ENCODE results near the gene STK39. TPM values are rescaled to one million over a fixed set of nuclear protein-coding genes. Genes with fewer than 3 reads are reported as not detected.

STK39 gene
- total and polyA plus RNA-seq, 9 donors: 15.2 to 23.2 (median 18.5) TPM

DNA sequence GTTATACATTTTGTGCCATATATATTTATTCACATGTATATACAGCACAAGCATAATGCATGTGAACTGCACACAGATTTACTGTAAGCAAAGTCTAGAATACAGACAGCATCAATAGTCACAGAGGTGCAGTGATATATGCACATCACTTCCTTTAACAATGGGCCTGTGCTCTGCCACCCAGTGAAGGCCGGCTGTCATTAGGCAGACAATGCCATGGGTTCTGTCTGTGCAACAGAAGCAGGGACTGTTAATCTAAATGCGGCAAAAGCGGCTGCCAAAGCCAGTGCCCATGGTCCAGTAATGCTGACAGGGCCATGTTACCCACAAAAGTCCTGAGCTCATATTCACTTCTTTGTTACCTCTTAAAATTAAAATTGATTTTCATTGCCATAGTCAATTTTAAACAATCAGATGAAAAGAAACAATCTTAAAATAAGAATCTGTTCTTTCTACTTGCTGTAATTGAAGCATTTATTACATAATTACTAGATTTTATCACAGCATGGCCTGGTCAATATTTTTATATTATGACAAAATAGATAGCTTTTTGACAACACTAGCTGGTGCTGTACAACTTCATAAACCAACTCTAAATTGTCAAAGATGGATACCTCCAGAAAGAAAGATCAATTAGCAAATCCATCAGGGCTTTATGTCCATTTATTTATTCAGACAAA is 232.0 kb downstream of the STK39 start:
- H3K27ac ChIP-seq (ENCODE audit: low read length): no peak overlapping the region
- 86% methylated on average over 2 of the region's 3 CpGs for WGBS (ENCODE audit: insufficient coverage)
- no peak for DNase-seq
- peaks cover 6% of the 10 kb centered on the region for H3K36me3 ChIP-seq (ENCODE audit: control insufficient read depth, insufficient read depth, low read length)
- H3K4me1 ChIP-seq (ENCODE audit: control insufficient read depth, insufficient read depth, low read length): no peaks in the 10 kb centered on the region
- no peaks in the 10 kb centered on the region for H3K9me3 ChIP-seq (replicated peaks; ENCODE audit: control insufficient read depth, low read depth, low read length)
- H3K4me3 ChIP-seq (ENCODE audit: low read length): no peak overlapping the region
- no peaks in the 10 kb centered on the region for H3K27me3 ChIP-seq (ENCODE audit: control insufficient read depth, insufficient read depth, low read length)

DNA sequence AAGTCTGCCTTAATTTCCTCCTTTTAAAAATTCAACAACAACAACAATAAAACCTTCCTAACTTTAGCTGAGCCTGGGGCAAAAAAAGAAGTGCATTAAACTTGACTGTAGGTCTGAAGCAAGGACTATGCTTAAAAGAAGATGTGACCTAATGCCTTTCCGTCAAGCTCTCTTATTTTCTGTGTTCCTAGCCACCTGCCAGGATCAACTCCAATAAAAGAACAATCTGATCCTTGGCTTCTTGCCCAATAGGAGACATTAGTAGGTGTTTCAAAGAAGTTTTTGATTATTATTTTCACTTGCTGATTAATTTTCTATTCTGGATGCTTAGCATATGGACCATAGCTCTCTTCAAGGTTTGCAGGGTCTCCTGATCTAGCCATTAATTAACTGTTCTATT is 237.5 kb downstream of the STK39 start:
- H3K36me3 ChIP-seq (ENCODE audit: control insufficient read depth, insufficient read depth, low read length): peaks cover 12% of the 10 kb centered on the region
- H3K27ac ChIP-seq (ENCODE audit: low read length): no peak overlapping the region
- H3K4me1 ChIP-seq (ENCODE audit: control insufficient read depth, insufficient read depth, low read length): no peaks in the 10 kb centered on the region
- DNase-seq: no peak
- no peak overlapping the region for H3K4me3 ChIP-seq (ENCODE audit: low read length)
- no CpG with 5 or more reads among the region's 1 CpG for WGBS (ENCODE audit: insufficient coverage)
- H3K27me3 ChIP-seq (ENCODE audit: control insufficient read depth, insufficient read depth, low read length): no peaks in the 10 kb centered on the region
- no peaks in the 10 kb centered on the region for H3K9me3 ChIP-seq (replicated peaks; ENCODE audit: control insufficient read depth, low read depth, low read length)

DNA sequence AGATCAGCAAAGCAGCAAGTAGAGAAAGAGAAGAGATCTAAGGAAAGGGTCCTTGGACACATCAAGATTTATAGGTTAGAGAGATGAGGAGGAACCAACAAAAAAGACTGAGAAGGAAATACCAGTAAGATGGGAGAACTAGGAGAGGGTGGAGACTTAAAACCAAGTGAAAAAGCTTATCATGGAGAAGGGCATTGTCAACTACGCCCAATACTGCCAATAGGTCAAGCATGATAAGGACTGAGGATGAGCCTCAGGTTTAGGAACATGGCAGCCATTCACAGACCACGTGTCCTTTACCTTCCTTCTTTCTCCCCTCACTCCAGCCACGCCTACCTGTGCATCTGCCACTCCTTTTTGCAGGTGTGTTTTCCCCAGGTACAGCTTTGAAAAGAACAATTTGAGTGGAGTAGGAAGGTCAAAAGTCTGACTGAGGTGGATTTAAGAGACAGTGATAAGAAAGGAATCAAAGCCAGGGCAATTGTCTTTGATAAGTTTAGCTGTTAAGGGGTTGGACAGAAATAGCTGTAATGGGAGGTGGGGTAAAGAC is 238.7 kb downstream of the STK39 start:
- H3K4me3 ChIP-seq (ENCODE audit: low read length): no peak overlapping the region
- no peaks in the 10 kb centered on the region for H3K27me3 ChIP-seq (ENCODE audit: control insufficient read depth, insufficient read depth, low read length)
- no peaks in the 10 kb centered on the region for H3K9me3 ChIP-seq (replicated peaks; ENCODE audit: control insufficient read depth, low read depth, low read length)
- H3K27ac ChIP-seq (ENCODE audit: low read length): no peak overlapping the region
- no CpG with 5 or more reads among the region's 3 CpGs for WGBS (ENCODE audit: insufficient coverage)
- no peak for DNase-seq
- no peaks in the 10 kb centered on the region for H3K4me1 ChIP-seq (ENCODE audit: control insufficient read depth, insufficient read depth, low read length)
- H3K36me3 ChIP-seq (ENCODE audit: control insufficient read depth, insufficient read depth, low read length): peaks cover 12% of the 10 kb centered on the region

DNA sequence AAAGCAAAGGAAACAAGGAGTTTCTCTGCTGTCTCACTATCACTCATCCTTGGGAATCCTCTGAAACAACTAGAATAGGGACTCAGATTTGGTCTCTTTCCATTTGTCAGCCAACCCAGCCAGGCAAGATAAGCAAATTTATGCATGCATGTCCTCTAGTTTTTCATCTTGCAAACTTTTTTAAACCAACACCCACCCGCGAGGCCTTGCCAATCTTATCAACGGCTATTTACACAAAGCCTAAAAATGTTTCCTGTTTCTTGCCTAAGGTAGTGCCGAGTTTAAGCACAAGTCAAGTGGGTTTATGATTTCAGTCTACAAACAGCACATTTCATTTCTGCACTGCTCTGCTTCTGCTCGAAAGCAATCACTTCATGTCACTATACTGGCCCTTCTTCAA is 240.9 kb downstream of the STK39 start:
- Histone ChIP-seq H3K27me3 (ENCODE audit: control insufficient read depth, insufficient read depth, low read length) (no peaks in the 10 kb centered on the region), H3K36me3 (ENCODE audit: control insufficient read depth, insufficient read depth, low read length) (peaks cover 10% of the 10 kb centered on the region), H3K9me3 (replicated peaks; ENCODE audit: control insufficient read depth, low read depth, low read length) (no peaks in the 10 kb centered on the region), H3K4me1 (ENCODE audit: control insufficient read depth, insufficient read depth, low read length) (no peaks in the 10 kb centered on the region), H3K27ac (ENCODE audit: low read length) (no peak overlapping the region), H3K4me3 (ENCODE audit: low read length) (no peak overlapping the region)
- no peak for DNase-seq
- whole genome bisulfite sequencing (ENCODE audit: insufficient coverage): 93% methylated on average over 5 of the region's 5 CpGs

DNA sequence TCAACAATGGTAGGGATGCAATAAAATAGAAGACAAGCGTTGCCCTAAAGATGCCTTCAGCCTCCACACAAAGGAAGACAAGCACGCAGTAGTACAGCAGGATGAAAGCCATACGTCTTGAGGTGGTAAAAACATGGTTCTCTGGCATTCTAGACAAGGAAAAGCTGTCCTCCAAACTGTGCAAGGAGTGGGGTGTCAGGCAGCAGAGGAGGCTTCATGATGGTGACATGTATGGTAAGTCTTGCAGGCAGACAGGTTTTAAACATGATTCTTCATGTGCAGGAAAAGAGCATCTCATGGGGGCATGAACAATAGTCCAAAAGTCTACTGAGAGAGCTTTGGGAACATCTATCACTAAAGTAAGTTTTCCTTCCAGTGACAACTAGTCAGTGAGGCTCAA is 241.8 kb downstream of the STK39 start:
- no peak for DNase-seq
- Histone ChIP-seq H3K36me3 (ENCODE audit: control insufficient read depth, insufficient read depth, low read length) (peaks cover 9% of the 10 kb centered on the region), H3K4me3 (ENCODE audit: low read length) (no peak overlapping the region), H3K27ac (ENCODE audit: low read length) (no peak overlapping the region), H3K9me3 (replicated peaks; ENCODE audit: control insufficient read depth, low read depth, low read length) (no peaks in the 10 kb centered on the region), H3K27me3 (ENCODE audit: control insufficient read depth, insufficient read depth, low read length) (no peaks in the 10 kb centered on the region), H3K4me1 (ENCODE audit: control insufficient read depth, insufficient read depth, low read length) (no peaks in the 10 kb centered on the region)
- WGBS (ENCODE audit: insufficient coverage): 100% methylated on average over 2 of the region's 3 CpGs

DNA sequence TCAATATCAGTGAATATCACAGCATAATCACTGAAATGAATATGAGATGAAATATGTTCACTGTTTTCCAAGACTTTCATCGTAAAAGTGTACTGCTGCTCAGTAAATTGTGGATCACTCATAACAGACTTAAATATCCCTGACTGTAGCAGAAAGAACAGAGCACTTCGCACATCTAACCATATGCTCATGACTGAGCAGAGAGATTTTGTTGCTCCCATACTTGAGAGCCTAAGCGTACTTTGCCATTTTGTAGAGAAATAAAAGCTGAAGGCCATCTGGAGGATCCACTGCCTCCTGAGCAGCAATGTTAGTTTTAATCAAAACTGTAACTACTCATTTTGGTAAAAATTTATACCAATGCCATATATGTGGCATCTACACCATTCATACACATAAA is 243.5 kb downstream of the STK39 start:
- H3K27me3 ChIP-seq (ENCODE audit: control insufficient read depth, insufficient read depth, low read length): no peaks in the 10 kb centered on the region
- no peaks in the 10 kb centered on the region for H3K9me3 ChIP-seq (replicated peaks; ENCODE audit: control insufficient read depth, low read depth, low read length)
- H3K27ac ChIP-seq (ENCODE audit: low read length): no peak overlapping the region
- no peak overlapping the region for H3K4me3 ChIP-seq (ENCODE audit: low read length)
- H3K4me1 ChIP-seq (ENCODE audit: control insufficient read depth, insufficient read depth, low read length): no peaks in the 10 kb centered on the region
- WGBS (ENCODE audit: insufficient coverage): no CpG with 5 or more reads among the region's 3 CpGs
- peaks cover 9% of the 10 kb centered on the region for H3K36me3 ChIP-seq (ENCODE audit: control insufficient read depth, insufficient read depth, low read length)
- DNase-seq: no peak

DNA sequence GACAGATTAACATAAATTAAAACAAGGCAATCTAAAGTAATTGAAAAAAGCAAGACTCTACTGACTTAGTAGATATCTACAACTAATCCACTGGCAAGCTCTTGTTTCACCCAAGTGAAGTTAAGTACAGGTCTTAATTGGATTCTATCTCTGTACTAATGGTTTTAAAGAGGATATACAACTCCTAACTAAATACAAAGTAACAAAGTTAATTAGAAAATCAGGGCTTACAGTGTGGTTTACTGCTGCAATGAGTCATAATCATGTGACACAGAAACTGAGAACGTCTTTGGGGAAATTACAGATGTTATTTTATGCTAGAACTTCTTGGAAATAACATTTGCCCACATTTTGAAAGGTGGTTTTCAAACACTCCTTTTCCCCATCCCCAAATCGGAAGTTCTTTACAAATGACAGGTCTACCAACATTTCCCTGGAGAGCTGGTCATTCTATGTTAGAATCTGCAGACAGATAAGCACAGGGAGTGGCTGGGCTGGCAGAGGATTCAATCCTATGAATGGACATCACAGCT is 245.3 kb downstream of the STK39 start:
- Histone ChIP-seq H3K27me3 (ENCODE audit: control insufficient read depth, insufficient read depth, low read length) (no peaks in the 10 kb centered on the region), H3K36me3 (ENCODE audit: control insufficient read depth, insufficient read depth, low read length) (peaks cover 5% of the 10 kb centered on the region), H3K9me3 (replicated peaks; ENCODE audit: control insufficient read depth, low read depth, low read length) (no peaks in the 10 kb centered on the region), H3K27ac (ENCODE audit: low read length) (no peak overlapping the region), H3K4me1 (ENCODE audit: control insufficient read depth, insufficient read depth, low read length) (no peaks in the 10 kb centered on the region), H3K4me3 (ENCODE audit: low read length) (no peak overlapping the region)
- WGBS (ENCODE audit: insufficient coverage): no CpG with 5 or more reads among the region's 2 CpGs
- DNase-seq: no peak

DNA sequence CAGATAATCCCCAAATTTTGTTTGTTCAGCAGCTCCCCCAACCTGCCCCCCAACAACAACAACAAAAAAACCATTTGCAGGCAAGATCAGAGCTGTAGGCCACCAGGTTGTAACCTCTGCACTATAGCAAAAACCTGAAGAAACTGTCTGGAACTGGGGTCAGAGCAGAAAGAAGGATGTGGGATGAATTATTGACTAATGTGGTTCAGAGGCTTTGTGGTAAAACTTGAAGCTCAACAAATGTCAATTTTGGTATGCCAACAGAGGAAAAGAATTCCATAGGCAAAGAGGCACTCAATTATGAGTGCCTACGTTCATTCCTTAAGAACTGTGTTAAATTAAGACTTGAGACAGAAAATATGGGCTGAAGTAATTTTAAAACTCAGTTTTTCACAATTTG is 255.1 kb downstream of the STK39 start:
- Histone ChIP-seq H3K4me1 (ENCODE audit: control insufficient read depth, insufficient read depth, low read length) (no peaks in the 10 kb centered on the region), H3K9me3 (replicated peaks; ENCODE audit: control insufficient read depth, low read depth, low read length) (no peaks in the 10 kb centered on the region), H3K4me3 (ENCODE audit: low read length) (no peak overlapping the region), H3K36me3 (ENCODE audit: control insufficient read depth, insufficient read depth, low read length) (peaks cover 5% of the 10 kb centered on the region), H3K27ac (ENCODE audit: low read length) (no peak overlapping the region), H3K27me3 (ENCODE audit: control insufficient read depth, insufficient read depth, low read length) (no peaks in the 10 kb centered on the region)
- DNase-seq: no peak
- no CpG with 5 or more reads among the region's 1 CpG for WGBS (ENCODE audit: insufficient coverage)

DNA sequence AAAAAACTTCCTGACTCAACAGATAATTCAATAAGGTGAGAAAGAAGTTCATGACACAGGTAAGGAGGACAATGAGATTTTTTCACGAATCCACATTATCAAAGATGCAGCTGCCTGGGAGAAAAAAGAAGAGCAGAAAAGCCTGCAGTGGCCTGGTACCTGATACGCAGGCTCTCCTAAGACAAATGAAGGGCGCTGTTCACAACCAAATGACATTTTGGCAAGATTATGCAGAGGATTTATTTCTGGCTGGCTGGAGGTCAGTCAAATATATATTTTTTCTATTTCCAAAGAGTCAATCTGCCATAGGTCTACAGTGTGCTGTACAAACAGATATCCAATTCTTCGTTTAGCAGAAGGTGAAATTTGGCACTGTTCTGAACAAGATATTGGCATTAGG is 257.3 kb downstream of the STK39 start:
- H3K9me3 ChIP-seq (replicated peaks; ENCODE audit: control insufficient read depth, low read depth, low read length): no peaks in the 10 kb centered on the region
- no peak overlapping the region for H3K4me3 ChIP-seq (ENCODE audit: low read length)
- no peaks in the 10 kb centered on the region for H3K4me1 ChIP-seq (ENCODE audit: control insufficient read depth, insufficient read depth, low read length)
- DNase-seq: no peak
- 100% methylated on average over 1 of the region's 4 CpGs for WGBS (ENCODE audit: insufficient coverage)
- H3K27me3 ChIP-seq (ENCODE audit: control insufficient read depth, insufficient read depth, low read length): no peaks in the 10 kb centered on the region
- H3K27ac ChIP-seq (ENCODE audit: low read length): no peak overlapping the region
- no peaks in the 10 kb centered on the region for H3K36me3 ChIP-seq (ENCODE audit: control insufficient read depth, insufficient read depth, low read length)

DNA sequence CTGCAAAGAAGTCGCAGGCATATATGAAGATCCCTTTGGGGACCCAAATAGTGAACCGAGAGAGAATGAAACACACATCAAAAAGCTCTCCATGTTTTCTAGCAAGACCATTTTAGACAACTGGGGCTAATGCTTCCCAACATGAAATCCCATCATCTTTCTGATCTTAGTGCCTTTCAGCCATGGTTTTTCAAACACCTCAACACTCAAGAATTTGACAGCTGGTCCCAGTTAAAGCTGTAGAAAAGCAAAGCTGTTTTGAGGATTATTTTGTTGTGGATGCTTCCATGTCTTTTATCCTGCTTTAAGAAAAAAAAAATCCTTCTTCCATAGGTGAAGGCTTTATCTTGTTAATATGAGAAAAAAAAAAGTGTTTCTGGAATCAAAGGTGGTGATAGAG is 259.1 kb downstream of the STK39 start:
- Histone ChIP-seq H3K27me3 (ENCODE audit: control insufficient read depth, insufficient read depth, low read length) (no peaks in the 10 kb centered on the region), H3K9me3 (replicated peaks; ENCODE audit: control insufficient read depth, low read depth, low read length) (no peaks in the 10 kb centered on the region), H3K36me3 (ENCODE audit: control insufficient read depth, insufficient read depth, low read length) (peaks cover 4% of the 10 kb centered on the region), H3K27ac (ENCODE audit: low read length) (no peak overlapping the region), H3K4me3 (ENCODE audit: low read length) (no peak overlapping the region), H3K4me1 (ENCODE audit: control insufficient read depth, insufficient read depth, low read length) (no peaks in the 10 kb centered on the region)
- no peak for DNase-seq
- WGBS (ENCODE audit: insufficient coverage): 84% methylated on average over 2 of the region's 2 CpGs
